NCI-H1417 (cell line): ENCODE results near the gene H1-8.

ENCODE experiments used
- DNase-seq, 3 experiments: peaks; one replicate each; lab custom pipeline; 2025; lab: John Stamatoyannopoulos, UW

H1-8 gene

GRCh38 chr3:129593595-129594339 is 50.8 kb downstream of the H1-8 start:
- peak; percentile 89 to 100 (median 98) for DNase-seq

- peak in 1 of 3 experiments; percentile 69 for DNase-seq
Observed at GRCh38 chr3:129594409-129594808, 51.4 kb downstream of the H1-8 start.

- peak in 1 of 3 experiments; percentile 12 for DNase-seq
Observed at GRCh38 chr3:129594907-129595390, 52.0 kb downstream of the H1-8 start.

GRCh38 chr3:129595544-129596193 is 52.7 kb downstream of the H1-8 start:
- DNase-seq, result no peak

- peak in 2 of 3 experiments; percentile 41 to 61 for DNase-seq
Observed at GRCh38 chr3:129596194-129597086, 53.5 kb downstream of the H1-8 start.

GRCh38 chr3:129597087-129597999 is 54.4 kb downstream of the H1-8 start:
- DNase-seq, result peak in 2 of 3 experiments; percentile 80 to 90

GRCh38 chr3:129598000-129598381 is 55.0 kb downstream of the H1-8 start:
- DNase-seq, result no peak

GRCh38 chr3:129598484-129598883 is 55.5 kb downstream of the H1-8 start:
- DNase-seq, result no peak

GRCh38 chr3:129599073-129599472 is 56.1 kb downstream of the H1-8 start:
- no peak for DNase-seq

GRCh38 chr3:129599607-129600006 is 56.6 kb downstream of the H1-8 start:
- no peak for DNase-seq

GRCh38 chr3:129600348-129600747 is 57.4 kb downstream of the H1-8 start:
- DNase-seq, result no peak
